GM20431 (cell line): ENCODE measurements around the gene KCP.

ENCODE experiments used
- in situ Hi-C: fragments of 300-500 bp; cut with MseI, MboI; formaldehyde crosslinking; loops from one replicate; pipeline ENCODE4 v1.15.0; 2020; ENCODE audit warnings: low sequenced_read_pairs; ENCODE audit not compliant: unreplicated experiment

KCP gene

GRCh38 chr7:128831994-128832879, 78.3 kb downstream of the KCP start:
- in situ Hi-C loops = no loop called here

- in situ Hi-C loops = no loop called here
These were observed 79.1 kb downstream of the KCP start for GRCh38 chr7:128831178-128831993.

GRCh38 chr7:128830231-128831177, 80.0 kb downstream of the KCP start, which contains the start of gene FLNC:
Gene FLNC (plus strand): TSS chr7:128830406. CDS start chr7:128830638, 232 bp downstream.
- in situ Hi-C loops = no loop called here

GRCh38 chr7:128829391-128830166, 80.9 kb downstream of the KCP start:
- in situ Hi-C loops = no loop called here

GRCh38 chr7:128827971-128828711, 82.4 kb downstream of the KCP start:
- in situ Hi-C loops = no loop called here

- in situ Hi-C loops = no loop called here
These were observed 83.1 kb downstream of the KCP start for GRCh38 chr7:128827248-128827958.

GRCh38 chr7:128826916-128827247, 83.6 kb downstream of the KCP start:
- in situ Hi-C loops = no loop called here
